NCI-H2227 treated with DMSO at 0.1 percent for 48 hours (cell line): ENCODE measurements around the gene PCGF6.

ENCODE experiments used
- DNase-seq: peaks from one replicate; lab custom pipeline; 2025; lab: John Stamatoyannopoulos, UW

PCGF6 gene

GRCh38 chr10:103256613-103257012 is 94.3 kb downstream of the PCGF6 start:
- DNase-seq, result no peak

DNA sequence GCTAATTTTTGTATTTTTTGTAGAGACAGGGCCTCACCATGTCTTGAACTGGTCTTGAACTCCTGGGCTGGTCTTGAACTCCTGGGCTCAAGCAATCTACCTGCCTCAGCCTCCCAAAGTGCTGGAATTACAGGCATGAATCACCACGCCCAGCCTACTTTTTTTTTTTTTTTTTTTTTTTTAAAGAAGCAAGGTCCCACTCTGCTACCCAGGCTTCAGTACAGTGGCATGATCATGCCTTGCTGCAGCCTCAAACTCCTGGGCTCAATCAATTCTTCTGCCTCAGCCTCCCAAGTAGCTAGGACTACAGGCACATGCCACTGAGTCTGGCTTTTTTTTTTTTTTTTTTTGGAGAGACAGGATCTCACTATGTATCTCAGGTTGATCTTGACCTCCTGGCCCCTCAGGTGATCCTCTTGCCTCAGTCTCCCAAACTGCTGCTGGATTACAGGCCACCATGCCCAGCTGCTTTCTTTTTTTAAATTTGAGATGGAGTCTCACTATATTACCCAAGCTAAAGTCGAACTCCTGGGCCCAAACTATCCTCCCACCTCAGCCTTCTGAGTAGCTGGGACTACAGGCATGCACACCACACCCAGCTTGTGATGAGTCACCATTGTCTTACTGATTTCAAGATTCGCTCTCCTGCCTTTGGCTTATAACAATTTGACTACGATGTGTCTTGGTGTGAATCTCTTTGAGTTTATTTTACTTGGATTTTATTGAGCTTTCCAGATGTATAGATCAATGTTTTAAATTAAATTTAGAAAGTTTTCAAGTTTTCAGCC is 96.2 kb downstream of the PCGF6 start:
- no peak for DNase-seq

- DNase-seq, result no peak
Measured at GRCh38 chr10:103254113-103254512, 96.8 kb downstream of the PCGF6 start.
